ENCODE data around the gene TESPA1.

The TESPA1 gene

GRCh38 chr12:54917001-54917488, 67.5 kb downstream of the TESPA1 start:
- no peak overlapping the region for H3K4me2 ChIP-seq (ENCODE audit: low read length)
- H3K9ac ChIP-seq (ENCODE audit: low read length), result no peak overlapping the region
- no peaks in the 10 kb centered on the region for H4K20me1 ChIP-seq (ENCODE audit: insufficient read depth, low read length)
- no peaks in the 10 kb centered on the region for H3K36me3 ChIP-seq (replicated peaks; ENCODE audit: low read depth, low read length)
- no peaks in the 10 kb centered on the region for H3K79me2 ChIP-seq (ENCODE audit: low read length)
- no peak overlapping the region for H3K4me3 ChIP-seq (ENCODE audit: low read length)
- TF ChIP-seq EZH2phosphoT487 (IDR thresholded peaks at IDR 0.05; ENCODE audit: low read depth) (no peak), CTCF (IDR thresholded peaks at IDR 0.05; ENCODE audit: low read depth, low read length) (no peak)
- no peak overlapping the region for H3K27ac ChIP-seq (ENCODE audit: low read length)
- 0 out of 2 replicates have a peak, but pooled peaks cover 2% of the 10 kb centered on the region for H3K4me1 ChIP-seq (ENCODE audit: low read length)
- no peaks in the 10 kb centered on the region for H3K27me3 ChIP-seq (ENCODE audit: low read depth, low read length)
- no peak overlapping the region for H2AFZ ChIP-seq (ENCODE audit: low read depth, low read length)
- no peaks in the 10 kb centered on the region for H3K9me3 ChIP-seq (ENCODE audit: insufficient read depth, low read length)

Data from OCI-LY3 (cell line).